CD4-positive, alpha-beta T cell (primary cell): Measurements from ENCODE around the gene KNL1. TPM values are rescaled to one million over a fixed set of nuclear protein-coding genes. Genes with fewer than 3 reads are reported as not detected.

Experiments
- ATAC-seq: fragments of 200-7000 bp; cut with Tn5 transposase; one replicate; pipeline ENCODE4 v1.10.0; 2022; ENCODE audit warnings: mild to moderate bottlenecking; ENCODE audit not compliant: poor library complexity
- CTCF ChIA-PET: fragments of 350-600 bp; sonication (Branson Sonifier 250); formaldehyde crosslinking; loops from one replicate; lab custom pipeline; 2021; ENCODE audit warnings: antibody characterized with exemption, inconsistent platforms; lab: Charles Lee
- POLR2A ChIA-PET: fragments of 350-600 bp; sonication (Branson Sonifier 250); formaldehyde crosslinking; loops from one replicate; lab custom pipeline; 2021; ENCODE audit warnings: antibody characterized with exemption, inconsistent platforms; lab: Charles Lee
- DNase-seq, 14 experiments: peaks; one replicate each; pipeline ENCODE4 v3.0.0-alpha.2; 2013 to 2020; ENCODE audit warnings: mixed read lengths in 2 of 14
- H3K27ac ChIP-seq, 2 donors: one replicate each; pipeline versions ENCODE4 v1.5.1 to v1.7.0; 2013; ENCODE audit warnings: low read length in 2 of 2, low read depth in 1 of 2, mild to moderate bottlenecking in 1 of 2
- H3K27me3 ChIP-seq, 2 experiments: 1 replicate in 1 of 2; 2 replicates in 1 of 2; pipeline versions ENCODE4 v1.6.1 to v1.7.0; 2013; ENCODE audit warnings: low read length in 2 of 2, control low read depth in 1 of 2, mild to moderate bottlenecking in 1 of 2, moderate library complexity in 1 of 2; ENCODE audit not compliant: insufficient read depth in 2 of 2, control insufficient read depth in 1 of 2
- H3K36me3 ChIP-seq: one replicate; pipeline ENCODE4 v1.6.1; 2013; ENCODE audit warnings: low read length, control low read depth; ENCODE audit not compliant: insufficient read depth
- H3K4me1 ChIP-seq: one replicate; pipeline ENCODE4 v1.6.1; 2013; ENCODE audit warnings: low read length, control low read depth; ENCODE audit not compliant: insufficient read depth
- H3K4me3 ChIP-seq: one replicate; pipeline ENCODE4 v1.5.1; 2013; ENCODE audit warnings: mild to moderate bottlenecking, low read length, moderate library complexity
- H3K9me3 ChIP-seq, 2 experiments: 1 replicate in 1 of 2; 2 replicates in 1 of 2; pipeline versions ENCODE4 v1.6.1 to v1.7.0; 2013; ENCODE audit warnings: low read length in 2 of 2, mild to moderate bottlenecking in 2 of 2, control low read depth in 1 of 2, moderate library complexity in 1 of 2; ENCODE audit not compliant: control insufficient read depth in 1 of 2, insufficient read depth in 1 of 2
- H3K27ac Mint-ChIP-seq: one replicate; pipeline ENCODE4 v1.8.0; 2020; ENCODE audit warnings: mixed read lengths
- H3K27me3 Mint-ChIP-seq: one replicate; pipeline ENCODE4 v1.8.0; 2021; ENCODE audit warnings: mixed read lengths
- H3K36me3 Mint-ChIP-seq: one replicate; pipeline ENCODE4 v1.8.0; 2021; ENCODE audit warnings: low read depth, mixed read lengths
- H3K4me1 Mint-ChIP-seq: one replicate; pipeline ENCODE4 v1.8.0; 2021; ENCODE audit warnings: low read depth, mixed read lengths
- H3K4me3 Mint-ChIP-seq: one replicate; pipeline ENCODE4 v1.8.0; 2020; ENCODE audit warnings: mild to moderate bottlenecking, mixed read lengths
- H3K9me3 Mint-ChIP-seq: one replicate; pipeline ENCODE4 v1.8.0; 2020; ENCODE audit warnings: mixed read lengths
- CTCF ChIP-seq: fragments of 200-600 bp; IDR thresholded peaks from one replicate; pipeline ENCODE4 v1.8.0; 2022; ENCODE audit warnings: antibody characterized with exemption, mild to moderate bottlenecking
- intact Hi-C, 2 experiments: fragments of 100-400 bp; cut with DNase I in 1 of 2; cut with micrococcal nuclease in 1 of 2; formaldehyde crosslinking; loops; one replicate each; pipeline versions ENCODE4 v1.15.1 to v1.9.0; 2023 to 2025; cut with DNase I, micrococcal nuclease
- total RNA-seq, 174 experiments: library from RNA in 2 of 174; stranded (reverse) in 2 of 174; gene quantifications; one replicate each; pipeline ENCODE4 v1.2.3 and lab custom pipeline; 2021 to 2026

KNL1 gene
- total RNA-seq, 2 experiments from 2014 or later, result 0.59 to 0.69 TPM

GRCh38 chr15:40590667-40591050, 3.4 kb upstream of the KNL1 start:
- peaks cover 6% of the 10 kb centered on the region for H3K36me3 Mint-ChIP-seq
- H3K27ac Mint-ChIP-seq, result no peak overlapping the region
- H3K9me3 Mint-ChIP-seq, result no peaks in the 10 kb centered on the region

GRCh38 chr15:40591389-40591788, 2.7 kb upstream of the KNL1 start:
- no peak for ATAC-seq
- Histone ChIP-seq H3K27ac (no peak overlapping the region), H3K4me1 (peaks cover 20% of the 10 kb centered on the region), H3K36me3 (no peaks in the 10 kb centered on the region), H3K27me3 (peaks cover 0 to 5% of the 10 kb centered on the region in 2 experiments), H3K9me3 (no peaks in the 10 kb centered on the region), H3K4me3 (no peak overlapping the region)
- ChIA-PET POLR2A (interaction anchor here (0.6 kb wide), 1 partner anchor 151 kb away, joined by 3 read pairs; the partner anchor contains the start of gene BAHD1), CTCF (no interaction called here)
- peak overlapping the region; percentile 68 for H3K4me3 Mint-ChIP-seq
- H3K9me3 Mint-ChIP-seq, result no peaks in the 10 kb centered on the region
- intact Hi-C loops, result loop anchor here (5.0 to 10.0 kb wide), 6 partner anchors 147 to 1683 kb away; partner anchors contain the start of genes BAHD1 (in 1 of the 2), C15orf62 (in 1 of the 2), CHAC1 (in 1 of the 2) and GANC (in 1 of the 2)
- H3K36me3 Mint-ChIP-seq, result peaks cover 6% of the 10 kb centered on the region
- TF ChIP-seq CTCF, result no peak
- H3K4me1 Mint-ChIP-seq, result peaks cover 33% of the 10 kb centered on the region
- peaks cover 18% of the 10 kb centered on the region for H3K27me3 Mint-ChIP-seq
- DNase-seq, result no peak
- H3K27ac Mint-ChIP-seq, result no peak overlapping the region

More at GRCh38 chr15:40590667-40591050, 3.4 kb upstream of the KNL1 start:
- Histone ChIP-seq H3K27me3 (peaks cover 0 to 5% of the 10 kb centered on the region in 2 experiments), H3K4me3 (no peak overlapping the region), H3K27ac (no peak overlapping the region), H3K4me1 (peaks cover 20% of the 10 kb centered on the region), H3K9me3 (no peaks in the 10 kb centered on the region), H3K36me3 (no peaks in the 10 kb centered on the region)
- Mint-ChIP-seq H3K4me1 (peaks cover 33% of the 10 kb centered on the region), H3K4me3 (peak overlapping the region; percentile 72), H3K27me3 (peaks cover 18% of the 10 kb centered on the region)
- no peak for ATAC-seq
- CTCF ChIA-PET, result interaction anchor here (1.6 kb wide), 2 partner anchors 14 to 104 kb away, joined by 6 to 13 read pairs; no protein-coding TSS in a partner anchor
- no peak for DNase-seq
- TF ChIP-seq CTCF, result no peak
- POLR2A ChIA-PET, result interaction anchor here (0.9 to 2.4 kb wide), 3 partner anchors 21 to 31 kb away, joined by 3 to 21 read pairs (median 12); partner anchors contain the start of genes CCDC32 and RPUSD2
- intact Hi-C loops, result loop anchor here (1.0 to 10.0 kb wide), 7 partner anchors 21 to 1684 kb away; partner anchors contain the start of genes BAHD1 (in 1 of the 2), C15orf62 (in 1 of the 2), CHAC1 (in 1 of the 2) and GANC (in 1 of the 2)

GRCh38 chr15:40593165-40593564, 884 bp upstream of the KNL1 start:
- Mint-ChIP-seq H3K36me3 (peaks cover 6% of the 10 kb centered on the region), H3K4me3 (peak overlapping the region; percentile 99), H3K27me3 (peaks cover 18% of the 10 kb centered on the region), H3K27ac (peak overlapping the region; percentile 91), H3K4me1 (peaks cover 33% of the 10 kb centered on the region), H3K9me3 (no peaks in the 10 kb centered on the region)
- no peak overlapping the region for H3K27ac ChIP-seq
- ATAC-seq (no peak), DNase-seq (peak in 3 of 14 experiments; percentile 49 to 51 (median 50))
- peaks cover 0 to 5% of the 10 kb centered on the region in 2 experiments for H3K27me3 ChIP-seq
- intact Hi-C loops, result loop anchor here (2.0 to 10.0 kb wide), 7 partner anchors 148 to 1682 kb away; partner anchors contain the start of genes BAHD1 (in 1 of the 2), C15orf62 (in 1 of the 2), CHAC1 (in 1 of the 2) and GANC (in 1 of the 2)
- peaks cover 20% of the 10 kb centered on the region for H3K4me1 ChIP-seq
- ChIA-PET POLR2A (interaction anchor here (1.4 to 1.8 kb wide), 3 partner anchors 24 to 101 kb away, joined by 5 to 8 read pairs (median 6); partner anchors contain the start of genes CCDC32, RAD51 and RPUSD2), CTCF (interaction anchor here (1.2 kb wide), 1 partner anchor 189 kb away, joined by 5 read pairs; no protein-coding TSS in a partner anchor)
- no peaks in the 10 kb centered on the region for H3K36me3 ChIP-seq
- no peaks in the 10 kb centered on the region for H3K9me3 ChIP-seq
- H3K4me3 ChIP-seq, result no peak overlapping the region
- no peak for TF ChIP-seq CTCF
